ENCODE results near the gene LIX1.

DNA sequence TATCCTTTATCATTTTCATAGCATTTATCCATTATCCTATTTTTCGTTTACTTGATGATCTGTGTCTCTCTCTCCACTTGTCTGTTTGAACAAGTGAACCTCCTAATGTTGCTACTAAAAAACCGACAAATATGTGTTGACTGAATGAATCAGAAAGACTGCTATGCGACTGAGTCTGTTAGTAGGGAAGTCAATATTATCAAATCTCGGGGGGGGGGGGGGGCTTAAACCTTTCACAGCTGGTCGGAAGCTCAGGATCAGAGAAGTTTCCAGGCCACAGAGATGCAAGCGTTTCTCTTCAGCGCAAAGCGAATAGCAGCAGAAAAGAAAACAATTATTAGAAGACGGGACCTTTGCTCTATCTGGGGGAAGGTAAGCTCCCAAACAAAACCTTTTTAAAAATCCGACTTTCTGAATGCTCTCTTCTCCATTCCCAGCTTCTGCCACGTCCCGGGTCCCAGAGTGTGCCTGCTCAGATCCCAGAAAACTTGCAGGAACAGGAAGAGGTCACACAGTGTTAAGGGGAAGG, 40.2 kb upstream of the LIX1 start:
- TF ChIP-seq, protein P1, sequence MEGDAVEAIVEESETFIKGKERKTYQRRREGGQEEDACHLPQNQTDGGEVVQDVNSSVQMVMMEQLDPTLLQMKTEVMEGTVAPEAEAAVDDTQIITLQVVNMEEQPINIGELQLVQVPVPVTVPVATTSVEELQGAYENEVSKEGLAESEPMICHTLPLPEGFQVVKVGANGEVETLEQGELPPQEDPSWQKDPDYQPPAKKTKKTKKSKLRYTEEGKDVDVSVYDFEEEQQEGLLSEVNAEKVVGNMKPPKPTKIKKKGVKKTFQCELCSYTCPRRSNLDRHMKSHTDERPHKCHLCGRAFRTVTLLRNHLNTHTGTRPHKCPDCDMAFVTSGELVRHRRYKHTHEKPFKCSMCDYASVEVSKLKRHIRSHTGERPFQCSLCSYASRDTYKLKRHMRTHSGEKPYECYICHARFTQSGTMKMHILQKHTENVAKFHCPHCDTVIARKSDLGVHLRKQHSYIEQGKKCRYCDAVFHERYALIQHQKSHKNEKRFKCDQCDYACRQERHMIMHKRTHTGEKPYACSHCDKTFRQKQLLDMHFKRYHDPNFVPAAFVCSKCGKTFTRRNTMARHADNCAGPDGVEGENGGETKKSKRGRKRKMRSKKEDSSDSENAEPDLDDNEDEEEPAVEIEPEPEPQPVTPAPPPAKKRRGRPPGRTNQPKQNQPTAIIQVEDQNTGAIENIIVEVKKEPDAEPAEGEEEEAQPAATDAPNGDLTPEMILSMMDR (IDR thresholded peaks at IDR 0.05; ENCODE audit: low read length): no peak
- no peak for TF ChIP-seq EZH2 (IDR thresholded peaks at IDR 0.05; ENCODE audit: borderline replicate concordance, low read length)

All from OCI-LY1 (cell line).